HG02981 (cell line): ENCODE measurements around the gene SGK1.
"Not testable (repeated sequence)": the region's sequence is repeated elsewhere in the genome, so short reads cannot be mapped to it uniquely, and the experiment has no call there.

ENCODE experiments used
- ATAC-seq: cut with Tn5 transposase; IDR thresholded peaks from one replicate; pipeline ENCODE4 v1.9.1; 2021; ENCODE audit warnings: mild to moderate bottlenecking, moderate library complexity; ENCODE audit not compliant: unreplicated experiment

The SGK1 gene

DNA sequence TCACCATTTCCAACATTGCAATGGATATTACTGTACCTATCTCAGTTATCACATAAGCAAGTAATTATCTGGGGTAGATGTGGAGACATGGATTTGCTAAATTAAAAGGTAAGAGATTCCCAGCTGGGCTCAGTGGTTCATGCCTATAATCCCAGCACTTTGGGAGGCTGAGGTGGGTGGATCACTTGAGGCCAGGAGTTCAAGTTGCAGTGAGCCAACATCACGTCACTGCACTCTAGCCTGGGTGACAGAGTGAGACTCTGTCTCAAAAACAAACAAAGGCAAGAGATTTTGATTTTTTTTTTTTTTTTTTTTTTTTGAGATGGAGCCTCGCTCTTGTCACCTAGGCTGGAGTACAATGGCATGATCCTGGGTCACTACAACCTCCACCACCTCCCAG, 62.6 kb downstream of the SGK1 start:
- ATAC-seq = not testable (repeated sequence)

- no peak for ATAC-seq
Observed at GRCh38 chr6:134254118-134254517, 63.8 kb downstream of the SGK1 start.

GRCh38 chr6:134253681-134254080, 64.2 kb downstream of the SGK1 start:
- ATAC-seq = no peak

- no peak for ATAC-seq
Observed at GRCh38 chr6:134251320-134251719, 66.6 kb downstream of the SGK1 start.

- ATAC-seq = no peak
Observed at GRCh38 chr6:134250776-134251175, 67.1 kb downstream of the SGK1 start.

DNA sequence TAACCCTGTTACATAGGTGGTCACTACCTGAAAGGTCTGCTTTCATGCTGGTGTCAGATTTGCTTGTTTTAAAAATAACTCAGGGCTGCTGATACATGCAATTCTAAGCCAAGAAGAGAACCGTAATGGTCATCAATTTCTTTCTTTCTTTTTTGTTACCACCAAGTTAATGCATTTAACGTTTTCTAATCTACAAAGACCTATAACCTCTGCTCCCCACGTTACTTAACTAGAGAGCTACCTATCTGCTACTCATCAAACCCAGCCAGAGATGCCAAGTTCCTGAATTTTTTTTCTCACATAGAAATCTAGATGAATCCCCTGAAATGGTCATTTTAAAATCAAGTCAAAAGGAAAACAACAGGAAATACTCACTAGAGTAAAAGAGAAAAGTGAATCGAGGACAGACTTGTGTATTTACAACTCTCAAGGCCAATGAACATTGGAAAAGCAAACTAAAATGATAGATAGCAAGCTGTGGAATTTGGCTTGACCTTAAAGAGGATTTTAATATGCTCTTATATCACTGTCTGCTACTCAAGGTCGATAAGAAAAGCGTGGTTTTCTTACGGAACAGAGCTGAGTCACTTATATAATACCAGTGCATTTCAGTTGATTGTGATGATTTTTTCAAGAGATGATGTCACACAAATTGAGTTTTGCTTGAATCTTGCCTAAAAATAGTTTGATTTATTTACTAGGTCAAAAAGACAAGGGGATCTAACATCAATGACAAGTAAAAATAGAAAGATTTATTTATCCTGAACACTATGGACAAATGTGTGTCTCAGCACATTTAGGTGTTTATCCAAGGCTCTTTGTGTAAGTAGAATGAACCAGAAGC, 67.9 kb downstream of the SGK1 start:
- no peak for ATAC-seq

DNA sequence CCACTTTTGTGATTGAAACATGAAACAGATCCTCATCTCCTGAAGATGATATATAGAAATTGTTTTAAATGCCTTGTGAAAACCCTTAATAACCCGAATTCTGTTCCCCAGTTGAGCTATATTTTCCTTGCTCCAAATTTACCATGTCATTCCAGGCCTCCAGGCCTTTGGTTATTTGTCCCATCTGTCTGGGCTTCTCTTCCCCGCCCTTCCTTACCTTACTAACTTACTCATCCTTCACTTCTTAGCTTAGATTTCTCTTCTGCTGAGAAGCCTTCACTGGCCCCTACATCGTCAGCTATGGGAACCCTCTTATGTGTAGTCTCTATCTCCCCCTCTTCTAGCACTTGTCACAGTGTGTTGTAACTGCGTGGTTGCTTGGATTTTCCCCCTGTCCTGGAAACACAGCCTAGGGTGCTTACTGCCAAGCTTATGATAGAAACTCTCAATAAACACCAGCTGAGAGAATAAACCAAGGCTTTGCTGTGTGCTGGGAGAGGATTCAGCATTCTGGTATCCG, 68.6 kb downstream of the SGK1 start:
- no peak for ATAC-seq

GRCh38 chr6:134247844-134248580, 69.9 kb downstream of the SGK1 start:
- no peak for ATAC-seq

- ATAC-seq = peak; percentile 92
Observed at GRCh38 chr6:134247231-134247833, 70.6 kb downstream of the SGK1 start.

DNA sequence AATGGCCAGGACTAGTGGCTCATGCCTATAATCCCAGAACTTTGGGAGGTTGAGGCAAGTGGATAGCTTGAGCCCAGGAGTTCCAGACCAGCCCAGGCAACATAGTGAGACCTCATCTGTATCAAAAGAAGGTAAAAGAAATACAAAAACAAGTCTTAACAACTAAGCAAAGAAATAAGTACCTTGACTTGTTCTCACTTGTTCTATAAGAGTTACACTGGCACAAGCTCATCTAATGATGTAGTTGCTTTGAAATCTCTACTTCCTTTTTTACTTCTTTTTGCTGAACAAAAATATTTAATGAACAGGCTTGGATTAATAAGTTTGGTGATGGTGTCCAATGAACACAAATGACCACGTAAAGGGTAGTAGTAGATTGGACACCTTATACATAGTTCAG, 72.2 kb downstream of the SGK1 start:
- ATAC-seq = no peak

DNA sequence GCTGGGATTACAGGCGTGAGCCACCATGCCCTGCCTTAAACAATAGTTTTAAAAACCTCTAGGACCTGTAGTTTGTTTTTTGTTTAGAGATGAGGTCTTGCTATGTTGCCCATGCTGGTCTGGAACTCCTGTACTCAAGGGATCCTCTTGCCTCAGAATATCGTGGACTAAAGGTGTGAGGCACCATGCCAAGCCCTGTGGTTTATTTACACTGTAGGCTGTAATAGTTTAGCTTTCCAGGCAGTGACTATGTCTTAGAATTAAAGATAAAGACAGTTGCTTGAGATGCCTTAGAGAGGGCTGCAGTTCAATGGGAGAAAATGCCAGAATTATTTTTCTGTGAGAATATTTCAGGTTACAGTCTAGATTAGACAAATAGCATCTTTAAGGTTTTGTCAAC, 72.9 kb downstream of the SGK1 start:
- ATAC-seq = no peak

- no peak for ATAC-seq
Observed at GRCh38 chr6:134240665-134241431, 77.1 kb downstream of the SGK1 start.

GRCh38 chr6:134238960-134239795, 78.7 kb downstream of the SGK1 start:
- no peak for ATAC-seq

- no peak for ATAC-seq
Observed at GRCh38 chr6:134238006-134238405, 79.9 kb downstream of the SGK1 start.

GRCh38 chr6:134235937-134236751, 81.8 kb downstream of the SGK1 start:
- peak; percentile 98 for ATAC-seq

GRCh38 chr6:134235334-134235733, 82.6 kb downstream of the SGK1 start:
- not testable (repeated sequence) for ATAC-seq

DNA sequence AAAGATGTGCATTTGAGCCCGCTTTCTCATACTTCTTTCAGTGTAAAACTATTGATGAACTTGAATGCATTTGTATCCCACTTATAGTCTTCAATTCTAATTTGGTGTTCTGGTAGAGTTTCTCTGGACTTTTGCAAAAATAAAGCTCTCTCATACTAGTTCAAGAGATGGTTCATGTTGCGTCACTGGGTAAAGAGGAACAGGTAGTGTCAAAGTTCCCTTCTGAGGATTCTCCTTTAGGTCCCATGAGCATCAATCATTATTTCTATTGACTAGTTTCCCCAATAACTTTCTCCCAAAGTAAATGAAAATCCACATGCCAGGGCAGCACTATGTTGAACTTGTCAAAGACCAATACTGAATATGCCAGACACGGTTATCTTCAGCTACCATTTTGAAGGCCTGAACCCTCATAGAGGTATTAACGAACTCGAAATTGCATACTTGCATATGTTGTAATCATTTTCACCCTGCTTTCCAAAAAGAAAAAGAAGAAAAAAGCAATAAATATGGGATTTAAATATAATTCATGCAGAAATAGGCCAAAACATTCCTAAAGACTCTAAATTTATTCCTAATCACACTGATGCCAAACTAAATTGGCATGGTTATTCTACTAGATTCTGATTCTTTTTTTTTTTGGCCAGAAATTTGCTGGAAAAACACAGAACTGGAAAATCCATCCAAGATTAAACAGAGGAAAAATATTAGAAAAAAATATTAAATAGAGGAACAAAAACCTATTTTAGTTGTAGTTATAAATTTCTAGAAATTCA, 84.5 kb downstream of the SGK1 start:
- no peak for ATAC-seq

DNA sequence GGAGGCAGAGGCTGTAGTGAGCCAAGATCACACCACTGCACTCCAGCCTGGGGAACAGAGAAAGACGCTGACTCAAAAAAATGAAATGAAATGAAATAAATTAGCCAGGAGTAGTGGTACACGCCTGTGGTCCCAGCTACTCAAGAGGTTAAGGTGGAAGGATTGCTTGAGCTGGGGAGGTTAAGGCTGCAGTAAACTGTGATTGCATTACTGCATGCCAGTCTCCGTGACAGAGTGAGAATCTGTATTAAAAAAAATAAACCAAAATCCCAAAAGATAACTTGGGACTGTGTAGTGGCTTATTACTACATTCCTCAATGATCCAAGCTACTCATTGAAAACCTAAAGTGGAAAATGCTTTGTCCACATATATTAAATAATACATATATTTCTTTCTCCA, 87.0 kb downstream of the SGK1 start:
- no peak for ATAC-seq
